Tongue (tissue), 2 donors: ENCODE measurements around the gene PSEN1. TPM values are rescaled to one million over a fixed set of nuclear protein-coding genes. Genes with fewer than 3 reads are reported as not detected.

ENCODE experiments used
- DNase-seq: peaks from one replicate; pipeline ENCODE4 v3.0.0-alpha.2; 2015
- total RNA-seq: library from RNA; depleted of rRNA; stranded (reverse); fragments of >200 nt; gene quantifications from one replicate; pipeline ENCODE4 v1.2.3, GENCODE V29; 2014

PSEN1 gene
- total RNA-seq, 1 donor from 2014 or later, result 49.5 TPM

GRCh38 chr14:73254247-73255004 lies 118.1 kb downstream of the PSEN1 start:
- DNase-seq, result no peak

GRCh38 chr14:73255005-73255400 lies 118.7 kb downstream of the PSEN1 start:
- no peak for DNase-seq

GRCh38 chr14:73255693-73256225 lies 119.5 kb downstream of the PSEN1 start:
- no peak for DNase-seq

GRCh38 chr14:73258076-73258475 lies 121.8 kb downstream of the PSEN1 start:
- DNase-seq, result no peak

- DNase-seq, result no peak
These were observed 122.7 kb downstream of the PSEN1 start for GRCh38 chr14:73258845-73259611.

GRCh38 chr14:73259837-73260236 lies 123.5 kb downstream of the PSEN1 start:
- DNase-seq, result no peak

- no peak for DNase-seq
These were observed 124.3 kb downstream of the PSEN1 start for GRCh38 chr14:73260574-73260973.

- no peak for DNase-seq
These were observed 124.8 kb downstream of the PSEN1 start for GRCh38 chr14:73261075-73261474.

GRCh38 chr14:73261520-73262426 lies 125.5 kb downstream of the PSEN1 start:
- no peak for DNase-seq

- no peak for DNase-seq
These were observed 126.3 kb downstream of the PSEN1 start for GRCh38 chr14:73262427-73263183.

GRCh38 chr14:73263606-73264005 lies 127.3 kb downstream of the PSEN1 start:
- DNase-seq, result no peak

- no peak for DNase-seq
These were observed 128.0 kb downstream of the PSEN1 start for GRCh38 chr14:73264080-73264884.

GRCh38 chr14:73264885-73265720 lies 128.8 kb downstream of the PSEN1 start:
- no peak for DNase-seq

GRCh38 chr14:73265721-73266046 lies 129.4 kb downstream of the PSEN1 start:
- no peak for DNase-seq

- DNase-seq, result no peak
These were observed 130.0 kb downstream of the PSEN1 start for GRCh38 chr14:73266317-73266716.

- no peak for DNase-seq
These were observed 131.2 kb downstream of the PSEN1 start for GRCh38 chr14:73267474-73267873.

GRCh38 chr14:73269729-73270531 lies 133.6 kb downstream of the PSEN1 start:
- peak; percentile 17 for DNase-seq

GRCh38 chr14:73272393-73272792 lies 136.1 kb downstream of the PSEN1 start:
- DNase-seq, result peak; percentile 32
